Measurements from ENCODE around the gene DERL3.
A peak's percentile ranks its signal among the peaks of the same experiment; 100 is the strongest.

The DERL3 gene

GRCh38 chr22:23824476-23825245 is 14.1 kb downstream of the DERL3 start:
- no peak overlapping the region for H3K4me3 ChIP-seq (ENCODE audit: low read depth, low read length)
- peaks cover 84% of the 10 kb centered on the region for H3K36me3 ChIP-seq
- H3K4me1 ChIP-seq, result peaks cover 22% of the 10 kb centered on the region
- no peaks in the 10 kb centered on the region for H3K9me3 ChIP-seq
- peak; percentile 26 for DNase-seq
- H3K27me3 ChIP-seq, result no peaks in the 10 kb centered on the region
- TF ChIP-seq CTCF (IDR thresholded peaks at IDR 0.05; ENCODE audit: low read depth, low read length), result no peak

- Histone ChIP-seq H3K36me3 (peaks cover 81% of the 10 kb centered on the region), H3K4me1 (peaks cover 22% of the 10 kb centered on the region), H3K27me3 (no peaks in the 10 kb centered on the region), H3K4me3 (ENCODE audit: low read depth, low read length) (no peak overlapping the region), H3K9me3 (no peaks in the 10 kb centered on the region)
- no peak for DNase-seq
- TF ChIP-seq CTCF (IDR thresholded peaks at IDR 0.05; ENCODE audit: low read depth, low read length), result no peak
Measured at GRCh38 chr22:23823331-23823791, 15.4 kb downstream of the DERL3 start.

GRCh38 chr22:23822101-23822671 is 16.6 kb downstream of the DERL3 start:
- H3K4me1 ChIP-seq, result peaks cover 15% of the 10 kb centered on the region
- no peaks in the 10 kb centered on the region for H3K27me3 ChIP-seq
- H3K4me3 ChIP-seq (ENCODE audit: low read depth, low read length), result no peak overlapping the region
- H3K36me3 ChIP-seq, result peaks cover 81% of the 10 kb centered on the region
- no peaks in the 10 kb centered on the region for H3K9me3 ChIP-seq
- DNase-seq, result no peak
- TF ChIP-seq CTCF (IDR thresholded peaks at IDR 0.05; ENCODE audit: low read depth, low read length), result no peak

- no peak for DNase-seq
- Histone ChIP-seq H3K4me3 (ENCODE audit: low read depth, low read length) (no peak overlapping the region), H3K36me3 (peaks cover 87% of the 10 kb centered on the region), H3K9me3 (no peaks in the 10 kb centered on the region), H3K27me3 (no peaks in the 10 kb centered on the region), H3K4me1 (peaks cover 5% of the 10 kb centered on the region)
- TF ChIP-seq CTCF (IDR thresholded peaks at IDR 0.05; ENCODE audit: low read depth, low read length), result no peak
Measured at GRCh38 chr22:23820748-23821211, 18.0 kb downstream of the DERL3 start.

GRCh38 chr22:23818541-23818940 is 20.3 kb downstream of the DERL3 start:
- H3K4me1 ChIP-seq, result no peaks in the 10 kb centered on the region
- peaks cover 74% of the 10 kb centered on the region for H3K36me3 ChIP-seq
- DNase-seq, result no peak
- no peak for TF ChIP-seq CTCF (IDR thresholded peaks at IDR 0.05; ENCODE audit: low read depth, low read length)
- no peak overlapping the region for H3K4me3 ChIP-seq (ENCODE audit: low read depth, low read length)
- no peaks in the 10 kb centered on the region for H3K9me3 ChIP-seq
- H3K27me3 ChIP-seq, result no peaks in the 10 kb centered on the region

GRCh38 chr22:23817146-23817545 is 21.7 kb downstream of the DERL3 start:
- DNase-seq, result no peak
- TF ChIP-seq CTCF (IDR thresholded peaks at IDR 0.05; ENCODE audit: low read depth, low read length), result no peak
- H3K27me3 ChIP-seq, result no peaks in the 10 kb centered on the region
- no peaks in the 10 kb centered on the region for H3K4me1 ChIP-seq
- peaks cover 70% of the 10 kb centered on the region for H3K36me3 ChIP-seq
- no peaks in the 10 kb centered on the region for H3K9me3 ChIP-seq
- H3K4me3 ChIP-seq (ENCODE audit: low read depth, low read length), result no peak overlapping the region
